Mucosa of stomach (tissue), 1 donor: ENCODE data around the gene GJA1.
"Not testable (repeated sequence)": the region's sequence is repeated elsewhere in the genome, so short reads cannot be mapped to it uniquely, and the experiment has no call there.

Experiments
- H3K27me3 ChIP-seq: one replicate; pipeline ENCODE4 v1.7.0; 2013; ENCODE audit warnings: mild to moderate bottlenecking, low read length; ENCODE audit not compliant: control insufficient read depth, insufficient read depth
- H3K36me3 ChIP-seq: one replicate; pipeline ENCODE4 v1.7.0; 2013; ENCODE audit warnings: low read length; ENCODE audit not compliant: control insufficient read depth, insufficient read depth
- H3K4me1 ChIP-seq: one replicate; pipeline ENCODE4 v1.7.0; 2013; ENCODE audit warnings: mild to moderate bottlenecking, low read length; ENCODE audit not compliant: control insufficient read depth, insufficient read depth
- H3K4me3 ChIP-seq: one replicate; pipeline ENCODE4 v1.7.0; 2013; ENCODE audit warnings: low read length
- H3K9ac ChIP-seq: one replicate; pipeline ENCODE4 v1.7.0; 2013; ENCODE audit warnings: mild to moderate bottlenecking, low read length, moderate library complexity
- H3K9me3 ChIP-seq: one replicate; pipeline ENCODE4 v1.7.0; 2013; ENCODE audit warnings: mild to moderate bottlenecking, low read length, moderate library complexity; ENCODE audit not compliant: control insufficient read depth
- donor health status: Pancreatic carcinoma.

The GJA1 gene

DNA sequence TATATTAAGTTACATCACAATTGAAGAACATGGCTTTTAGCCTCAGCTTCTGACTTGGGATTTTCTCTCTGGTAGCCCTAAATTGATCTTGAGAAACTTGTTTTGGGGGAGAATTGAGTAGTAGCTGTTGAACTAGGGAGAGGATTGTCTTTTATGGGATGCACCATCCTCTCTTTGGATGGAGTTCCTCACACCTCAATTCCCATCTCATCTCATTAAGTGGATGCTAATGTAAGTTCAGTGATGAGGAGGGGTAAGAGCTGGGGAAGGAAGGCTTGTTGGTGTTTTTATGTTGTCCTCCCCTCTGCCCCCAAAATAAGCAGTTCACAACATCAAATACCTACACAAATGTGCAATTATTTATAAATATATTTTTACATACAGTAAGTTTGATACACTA, 4.0 kb downstream of the GJA1 start:
- Histone ChIP-seq H3K4me1 (no peaks in the 10 kb centered on the region), H3K36me3 (no peaks in the 10 kb centered on the region), H3K4me3 (no peak overlapping the region), H3K9ac (no peak overlapping the region), H3K27me3 (peaks cover 22% of the 10 kb centered on the region), H3K9me3 (no peaks in the 10 kb centered on the region)

DNA sequence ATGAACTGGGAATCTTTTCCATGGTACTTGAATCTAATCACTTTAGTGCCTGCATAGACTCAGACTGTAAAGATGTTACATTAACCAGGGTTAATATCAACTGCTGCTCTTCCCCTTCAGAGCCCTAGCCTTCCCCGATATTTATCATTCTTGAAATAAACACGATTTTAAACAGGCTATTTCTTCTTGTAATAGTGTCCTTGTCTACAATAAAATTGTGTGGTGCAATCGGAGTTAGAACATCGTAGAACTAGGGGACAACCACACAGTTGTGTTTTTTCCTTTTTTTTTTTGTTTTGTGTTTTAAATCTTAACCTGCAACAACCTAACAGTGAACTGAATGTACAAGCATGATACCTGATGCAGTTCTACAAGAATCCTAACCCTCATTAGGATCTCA, 4.5 kb downstream of the GJA1 start:
- Histone ChIP-seq H3K27me3 (peaks cover 22% of the 10 kb centered on the region), H3K4me3 (no peak overlapping the region), H3K9me3 (no peaks in the 10 kb centered on the region), H3K9ac (no peak overlapping the region), H3K36me3 (no peaks in the 10 kb centered on the region), H3K4me1 (no peaks in the 10 kb centered on the region)

DNA sequence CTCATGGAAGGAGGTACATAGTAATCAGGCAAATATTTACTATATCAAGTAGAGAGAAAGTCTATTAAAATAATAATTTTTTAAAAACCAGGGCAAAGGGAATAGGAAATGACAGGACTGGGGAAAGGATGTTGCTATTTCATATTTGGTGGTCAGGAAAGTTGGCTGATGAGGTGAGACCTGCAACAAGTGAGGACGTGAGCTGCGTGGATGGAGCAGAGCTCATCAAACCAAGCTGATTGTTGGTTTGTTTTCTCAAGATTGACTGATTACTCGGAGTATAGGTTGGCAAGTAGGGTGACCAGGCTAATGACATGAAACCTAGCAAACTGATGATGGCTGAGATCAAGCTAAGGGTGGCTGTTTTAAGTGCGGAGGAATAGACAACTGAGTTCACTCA, 6.0 kb downstream of the GJA1 start:
- no peak overlapping the region for H3K9ac ChIP-seq
- H3K27me3 ChIP-seq: peaks cover 18% of the 10 kb centered on the region
- H3K36me3 ChIP-seq: no peaks in the 10 kb centered on the region
- H3K4me3 ChIP-seq: no peak overlapping the region
- H3K9me3 ChIP-seq: no peaks in the 10 kb centered on the region
- no peaks in the 10 kb centered on the region for H3K4me1 ChIP-seq

DNA sequence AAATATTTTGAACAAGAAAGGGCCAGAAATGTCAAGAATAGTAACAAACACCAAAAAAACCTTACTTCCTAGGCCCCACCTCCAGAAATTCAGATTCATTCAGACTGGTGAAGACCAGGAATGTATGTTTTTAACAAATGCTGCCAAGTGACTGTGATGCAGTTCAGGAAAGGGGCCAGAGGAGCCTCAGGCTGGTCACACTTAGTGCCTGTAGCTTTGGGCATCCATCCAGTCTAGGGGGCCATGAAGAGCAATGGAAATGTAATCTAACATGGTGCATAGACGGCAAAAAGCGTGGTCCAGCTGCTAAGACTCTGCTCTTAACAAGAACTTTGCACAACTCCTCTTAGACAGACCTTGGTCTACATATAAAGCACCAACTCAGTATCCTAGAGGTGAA, 7.1 kb downstream of the GJA1 start:
- no peak overlapping the region for H3K9ac ChIP-seq
- no peak overlapping the region for H3K4me3 ChIP-seq
- H3K27me3 ChIP-seq: peaks cover 7% of the 10 kb centered on the region
- H3K36me3 ChIP-seq: no peaks in the 10 kb centered on the region
- H3K9me3 ChIP-seq: no peaks in the 10 kb centered on the region
- no peaks in the 10 kb centered on the region for H3K4me1 ChIP-seq

DNA sequence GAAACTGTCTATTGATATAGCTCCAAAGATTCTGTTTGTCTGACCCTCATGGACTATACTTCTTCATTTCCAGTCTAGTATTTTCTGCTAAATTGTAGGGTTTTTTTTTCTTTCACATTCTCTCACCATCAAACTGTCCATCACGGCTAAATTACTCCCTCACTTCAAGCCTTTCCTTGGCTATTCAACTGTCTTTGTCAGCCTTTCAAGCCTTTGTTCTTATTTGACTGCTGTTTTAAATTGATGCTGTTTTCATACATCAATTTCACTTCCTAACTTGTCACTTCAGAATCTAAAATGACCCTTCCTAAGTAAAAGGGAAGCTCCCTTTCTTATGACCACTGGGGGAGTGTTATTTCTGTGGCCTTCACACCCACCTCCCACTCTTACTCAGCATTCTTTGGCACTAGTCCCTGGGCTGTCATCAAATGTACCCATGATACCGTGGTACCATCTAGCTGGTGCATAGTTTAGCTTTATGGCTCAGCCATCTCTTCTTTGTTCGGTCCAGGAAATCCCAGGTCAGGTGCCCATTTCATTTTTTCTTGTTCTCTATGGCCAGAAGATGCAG, 8.6 kb downstream of the GJA1 start:
- Histone ChIP-seq H3K9me3 (no peaks in the 10 kb centered on the region), H3K4me1 (no peaks in the 10 kb centered on the region), H3K9ac (no peak overlapping the region), H3K27me3 (no peaks in the 10 kb centered on the region), H3K36me3 (no peaks in the 10 kb centered on the region), H3K4me3 (no peak overlapping the region)

DNA sequence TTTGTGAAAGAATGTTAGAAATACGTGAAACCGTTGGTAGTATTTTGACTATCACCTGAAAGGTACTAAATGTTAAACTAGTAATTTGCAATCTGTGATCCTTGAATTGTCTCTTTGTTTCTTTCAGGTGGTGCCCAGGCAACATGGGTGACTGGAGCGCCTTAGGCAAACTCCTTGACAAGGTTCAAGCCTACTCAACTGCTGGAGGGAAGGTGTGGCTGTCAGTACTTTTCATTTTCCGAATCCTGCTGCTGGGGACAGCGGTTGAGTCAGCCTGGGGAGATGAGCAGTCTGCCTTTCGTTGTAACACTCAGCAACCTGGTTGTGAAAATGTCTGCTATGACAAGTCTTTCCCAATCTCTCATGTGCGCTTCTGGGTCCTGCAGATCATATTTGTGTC, 11.3 kb downstream of the GJA1 start:
- not testable (repeated sequence) for H3K4me3 ChIP-seq, H3K36me3 ChIP-seq, H3K4me1 ChIP-seq

DNA sequence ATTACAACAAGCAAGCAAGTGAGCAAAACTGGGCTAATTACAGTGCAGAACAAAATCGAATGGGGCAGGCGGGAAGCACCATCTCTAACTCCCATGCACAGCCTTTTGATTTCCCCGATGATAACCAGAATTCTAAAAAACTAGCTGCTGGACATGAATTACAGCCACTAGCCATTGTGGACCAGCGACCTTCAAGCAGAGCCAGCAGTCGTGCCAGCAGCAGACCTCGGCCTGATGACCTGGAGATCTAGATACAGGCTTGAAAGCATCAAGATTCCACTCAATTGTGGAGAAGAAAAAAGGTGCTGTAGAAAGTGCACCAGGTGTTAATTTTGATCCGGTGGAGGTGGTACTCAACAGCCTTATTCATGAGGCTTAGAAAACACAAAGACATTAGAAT, 12.3 kb downstream of the GJA1 start:
- H3K9ac ChIP-seq, H3K9me3 ChIP-seq, H3K27me3 ChIP-seq, H3K4me3 ChIP-seq, H3K4me1 ChIP-seq, H3K36me3 ChIP-seq: not testable (repeated sequence)

More for the DNA sequence above, 11.3 kb downstream of the GJA1 start:
- not testable (repeated sequence) for H3K9me3 ChIP-seq, H3K27me3 ChIP-seq, H3K9ac ChIP-seq

DNA sequence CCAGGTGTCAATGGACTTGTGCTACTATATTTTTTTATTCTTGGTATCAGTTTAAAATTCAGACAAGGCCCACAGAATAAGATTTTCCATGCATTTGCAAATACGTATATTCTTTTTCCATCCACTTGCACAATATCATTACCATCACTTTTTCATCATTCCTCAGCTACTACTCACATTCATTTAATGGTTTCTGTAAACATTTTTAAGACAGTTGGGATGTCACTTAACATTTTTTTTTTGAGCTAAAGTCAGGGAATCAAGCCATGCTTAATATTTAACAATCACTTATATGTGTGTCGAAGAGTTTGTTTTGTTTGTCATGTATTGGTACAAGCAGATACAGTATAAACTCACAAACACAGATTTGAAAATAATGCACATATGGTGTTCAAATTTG, 13.1 kb downstream of the GJA1 start:
- H3K4me1 ChIP-seq, H3K9me3 ChIP-seq, H3K4me3 ChIP-seq, H3K36me3 ChIP-seq, H3K27me3 ChIP-seq, H3K9ac ChIP-seq: not testable (repeated sequence)

DNA sequence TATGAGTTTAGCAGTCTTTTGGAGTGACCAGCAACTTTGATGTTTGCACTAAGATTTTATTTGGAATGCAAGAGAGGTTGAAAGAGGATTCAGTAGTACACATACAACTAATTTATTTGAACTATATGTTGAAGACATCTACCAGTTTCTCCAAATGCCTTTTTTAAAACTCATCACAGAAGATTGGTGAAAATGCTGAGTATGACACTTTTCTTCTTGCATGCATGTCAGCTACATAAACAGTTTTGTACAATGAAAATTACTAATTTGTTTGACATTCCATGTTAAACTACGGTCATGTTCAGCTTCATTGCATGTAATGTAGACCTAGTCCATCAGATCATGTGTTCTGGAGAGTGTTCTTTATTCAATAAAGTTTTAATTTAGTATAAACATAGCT, 13.9 kb downstream of the GJA1 start:
- Histone ChIP-seq H3K9ac (no peak overlapping the region), H3K27me3 (no peaks in the 10 kb centered on the region), H3K4me1 (no peaks in the 10 kb centered on the region), H3K36me3 (no peaks in the 10 kb centered on the region), H3K4me3 (no peak overlapping the region), H3K9me3 (no peaks in the 10 kb centered on the region)

DNA sequence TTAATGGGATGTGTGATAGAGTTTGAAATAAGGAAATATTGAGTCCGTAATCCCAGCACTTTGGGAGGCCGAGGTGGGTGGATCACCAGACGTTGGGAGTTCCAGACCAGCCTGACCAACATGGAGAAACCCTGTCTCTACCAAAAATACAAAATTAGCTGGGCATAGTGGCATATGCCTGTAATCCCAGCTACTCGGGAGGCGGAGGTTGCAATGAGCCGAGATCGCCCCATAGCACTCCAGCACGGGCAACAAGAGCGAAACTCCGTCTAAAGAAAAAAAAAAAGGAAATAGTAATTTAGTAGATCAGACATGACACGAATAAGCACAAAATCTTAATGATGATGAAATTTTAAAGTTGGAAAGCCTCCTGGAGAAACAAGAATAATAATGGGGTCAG, 14.8 kb downstream of the GJA1 start:
- Histone ChIP-seq H3K27me3 (no peaks in the 10 kb centered on the region), H3K9ac (no peak overlapping the region), H3K4me1 (no peaks in the 10 kb centered on the region), H3K36me3 (no peaks in the 10 kb centered on the region), H3K4me3 (no peak overlapping the region), H3K9me3 (no peaks in the 10 kb centered on the region)

DNA sequence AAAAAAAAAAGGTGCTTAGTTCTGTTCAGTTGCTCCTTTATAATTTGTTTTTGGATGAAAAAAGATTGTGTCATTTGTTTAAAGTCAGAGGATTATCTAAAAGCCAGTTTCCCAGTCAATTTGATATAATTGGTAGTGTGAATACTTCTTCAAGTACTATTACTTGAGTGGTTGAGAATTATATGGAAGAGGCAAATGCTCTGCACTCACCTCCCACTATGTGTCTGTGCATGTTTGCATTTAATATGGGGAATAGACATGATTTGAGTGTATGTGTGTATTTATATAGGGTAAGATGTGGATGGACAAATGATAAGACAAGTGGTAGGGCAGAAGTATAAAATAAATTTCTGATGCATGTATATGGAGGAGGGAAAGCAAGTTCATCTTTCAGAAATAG, 15.8 kb downstream of the GJA1 start:
- H3K4me3 ChIP-seq: no peak overlapping the region
- no peaks in the 10 kb centered on the region for H3K9me3 ChIP-seq
- no peaks in the 10 kb centered on the region for H3K36me3 ChIP-seq
- no peaks in the 10 kb centered on the region for H3K27me3 ChIP-seq
- no peak overlapping the region for H3K9ac ChIP-seq
- H3K4me1 ChIP-seq: no peaks in the 10 kb centered on the region

DNA sequence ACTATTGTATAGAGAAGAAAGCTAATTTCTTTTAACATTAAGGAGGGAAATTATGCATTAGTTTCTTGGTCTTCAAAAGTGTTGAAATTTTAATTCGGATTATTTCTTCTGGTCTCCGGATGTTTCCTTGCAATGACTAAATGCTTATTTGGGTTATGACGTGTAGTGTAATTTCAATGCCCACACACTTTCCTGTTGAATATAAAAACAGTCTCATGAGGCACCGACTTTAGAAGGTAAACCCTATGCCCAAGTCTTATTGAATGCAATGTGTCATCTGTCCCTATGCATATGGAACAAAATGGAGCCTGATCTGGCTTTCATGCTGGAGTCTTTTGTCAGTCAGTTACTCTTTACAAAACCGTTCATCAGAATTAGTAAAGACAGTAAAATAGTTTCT, 17.7 kb downstream of the GJA1 start:
- Histone ChIP-seq H3K4me1 (no peaks in the 10 kb centered on the region), H3K4me3 (no peak overlapping the region), H3K36me3 (no peaks in the 10 kb centered on the region), H3K9ac (no peak overlapping the region), H3K27me3 (no peaks in the 10 kb centered on the region), H3K9me3 (no peaks in the 10 kb centered on the region)

DNA sequence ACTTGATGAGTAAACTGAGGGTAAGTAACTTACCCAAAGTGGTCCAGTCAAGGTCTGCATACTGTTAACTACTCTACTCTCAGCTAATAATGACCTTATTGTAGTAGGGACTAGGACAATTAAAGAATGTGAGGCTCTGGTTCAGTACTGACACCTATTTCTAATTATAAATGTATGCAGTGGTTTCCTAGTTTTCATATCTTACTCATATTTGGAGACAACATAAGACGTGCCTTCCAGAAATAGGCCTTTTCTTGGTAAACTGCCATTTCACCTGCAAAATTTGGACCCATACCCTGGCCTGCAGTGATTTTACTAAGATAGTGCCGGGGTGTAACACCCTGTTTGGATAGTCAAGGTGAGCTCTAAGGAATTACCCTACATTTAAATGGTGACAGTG, 24.7 kb downstream of the GJA1 start:
- no peak overlapping the region for H3K9ac ChIP-seq
- no peaks in the 10 kb centered on the region for H3K36me3 ChIP-seq
- H3K27me3 ChIP-seq: no peaks in the 10 kb centered on the region
- no peaks in the 10 kb centered on the region for H3K4me1 ChIP-seq
- H3K9me3 ChIP-seq: no peaks in the 10 kb centered on the region
- H3K4me3 ChIP-seq: no peak overlapping the region
